Measurements from ENCODE around the gene SPATA6L.

Gene SPATA6L

DNA sequence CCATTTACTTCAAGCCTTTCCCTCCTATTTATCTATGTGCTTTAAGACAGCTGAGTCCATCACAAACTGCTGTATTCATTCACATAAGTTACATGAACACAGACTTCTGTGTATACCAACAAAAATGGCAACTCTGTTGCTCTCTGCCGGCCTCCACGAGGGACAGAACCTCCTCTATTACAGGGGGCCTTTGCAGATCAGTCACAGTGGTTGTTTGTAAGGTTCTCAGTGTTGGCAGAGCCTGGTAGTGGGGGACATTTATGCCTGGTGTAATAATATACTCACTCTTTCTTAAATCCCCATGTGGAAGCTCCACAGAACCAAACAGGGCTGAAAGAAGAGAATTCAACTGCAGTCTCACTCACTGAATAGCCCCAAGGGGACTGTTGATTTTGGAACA, 99.5 kb downstream of the SPATA6L start:
- no peak for DNase-seq (ENCODE audit: low read depth, low spot score)
- no peak overlapping the region for H3K27ac ChIP-seq

DNA sequence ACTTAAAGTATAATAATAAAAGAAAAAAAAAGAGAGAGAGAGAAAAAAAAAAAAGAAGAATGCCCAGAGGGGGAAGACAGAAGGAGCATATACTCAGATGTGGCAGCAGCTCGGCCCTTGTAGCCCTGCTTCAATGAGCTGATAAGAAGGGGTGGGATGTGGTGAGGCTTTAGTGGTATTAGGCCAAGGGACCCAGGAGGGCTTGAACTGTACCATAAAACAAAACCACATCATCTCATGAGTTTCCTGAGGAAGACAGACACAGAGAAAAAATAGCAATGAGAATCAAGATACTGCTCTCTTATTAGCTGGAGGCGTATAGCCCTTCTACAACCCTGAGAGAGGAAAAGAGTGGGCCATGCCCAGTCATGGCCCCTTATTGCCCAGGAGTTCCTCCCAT, 103.2 kb downstream of the SPATA6L start:
- H3K27ac ChIP-seq: no peak overlapping the region
- DNase-seq (ENCODE audit: low read depth, low spot score): no peak

DNA sequence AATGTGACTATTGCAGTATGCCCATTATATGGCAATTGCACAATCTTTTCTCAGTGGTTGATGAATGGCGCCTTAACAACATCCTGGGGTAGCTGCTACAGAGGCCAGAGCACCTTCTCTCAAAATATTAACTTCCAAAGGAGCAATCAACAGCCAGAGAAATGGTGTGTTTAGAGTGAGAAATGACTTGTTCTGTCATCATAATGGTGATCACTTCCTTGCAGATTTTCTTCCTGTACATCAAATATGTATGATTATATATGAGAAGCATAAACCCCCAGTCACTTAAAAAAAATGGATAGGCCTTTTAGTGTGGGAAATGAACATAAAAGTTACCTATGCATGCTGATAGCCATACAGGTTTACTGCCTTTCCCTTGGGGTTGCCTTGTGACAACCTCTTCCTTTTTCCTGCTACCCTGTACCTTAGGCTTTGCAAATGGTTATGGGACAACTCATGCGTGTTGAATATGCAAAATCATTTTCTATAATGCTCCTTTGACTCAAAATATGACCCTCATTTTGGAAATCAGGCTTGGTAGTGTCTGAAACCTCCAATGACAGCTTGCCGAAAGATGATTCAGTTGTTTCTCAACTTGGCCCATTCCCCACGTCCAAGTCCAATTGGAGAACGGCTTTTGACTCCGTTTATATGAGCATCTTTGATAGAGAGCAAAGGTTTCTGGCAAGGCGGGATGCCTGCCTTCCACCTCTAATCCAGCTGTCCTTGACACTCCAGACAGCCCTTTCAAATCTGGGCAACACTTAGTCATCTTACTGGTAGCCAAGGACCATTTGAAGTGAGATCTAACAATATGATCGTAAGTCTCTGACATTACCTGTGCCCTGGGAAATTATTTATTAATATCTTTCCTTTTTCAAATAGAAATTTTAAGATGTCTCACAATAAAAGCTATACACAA, 106.8 kb downstream of the SPATA6L start:
- no peak overlapping the region for H3K27ac ChIP-seq
- DNase-seq (ENCODE audit: low read depth, low spot score): no peak

DNA sequence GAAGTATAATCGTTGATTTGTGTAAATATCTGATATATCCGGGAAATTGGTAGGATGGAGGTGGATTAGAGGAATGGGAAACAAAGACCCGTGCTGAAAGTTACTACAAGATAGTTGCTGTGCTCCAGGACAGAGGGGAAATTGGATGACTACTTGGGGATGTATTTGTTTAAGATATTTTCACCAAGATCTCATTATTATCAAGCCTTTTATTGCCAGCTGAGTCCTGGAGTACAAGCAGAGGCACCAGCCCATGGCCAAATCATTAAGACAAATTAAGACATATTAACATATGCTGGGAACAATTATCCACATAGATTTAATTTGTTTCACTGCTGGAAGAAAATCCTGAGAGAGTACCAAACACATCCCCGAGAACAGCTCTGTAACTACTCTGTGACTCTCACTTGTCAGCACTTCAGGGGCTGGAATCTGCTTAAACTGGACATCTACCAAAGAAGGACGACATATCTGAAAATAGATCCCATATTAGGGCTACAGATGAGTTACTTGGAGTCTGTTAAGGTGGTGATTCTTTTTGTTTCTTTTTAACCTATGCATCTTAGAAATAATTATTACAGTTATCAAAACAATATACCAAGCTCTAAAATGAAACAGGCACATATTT, 107.8 kb downstream of the SPATA6L start:
- no peak for DNase-seq (ENCODE audit: low read depth, low spot score)
- H3K27ac ChIP-seq: no peak overlapping the region

DNA sequence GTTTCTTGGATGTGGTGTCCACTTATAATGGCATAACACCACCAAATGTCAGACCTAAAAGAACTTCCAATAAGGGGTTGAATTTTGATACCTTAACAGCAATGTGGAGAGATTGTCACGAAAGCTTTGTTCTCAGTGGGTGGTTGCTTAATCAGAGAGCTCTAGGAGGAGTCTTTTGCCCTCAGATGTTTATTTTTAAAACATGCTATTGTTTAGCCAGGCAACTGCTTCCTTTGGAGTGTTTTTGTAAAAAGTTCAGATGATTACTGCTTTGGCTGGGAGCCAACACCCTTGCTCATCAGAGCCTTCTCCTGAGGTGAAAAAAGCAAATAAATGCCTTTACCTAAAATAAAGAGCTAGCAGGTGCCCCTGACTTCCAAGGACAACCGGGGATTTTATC, 111.0 kb downstream of the SPATA6L start:
- DNase-seq (ENCODE audit: low read depth, low spot score): no peak
- H3K27ac ChIP-seq: no peak overlapping the region

DNA sequence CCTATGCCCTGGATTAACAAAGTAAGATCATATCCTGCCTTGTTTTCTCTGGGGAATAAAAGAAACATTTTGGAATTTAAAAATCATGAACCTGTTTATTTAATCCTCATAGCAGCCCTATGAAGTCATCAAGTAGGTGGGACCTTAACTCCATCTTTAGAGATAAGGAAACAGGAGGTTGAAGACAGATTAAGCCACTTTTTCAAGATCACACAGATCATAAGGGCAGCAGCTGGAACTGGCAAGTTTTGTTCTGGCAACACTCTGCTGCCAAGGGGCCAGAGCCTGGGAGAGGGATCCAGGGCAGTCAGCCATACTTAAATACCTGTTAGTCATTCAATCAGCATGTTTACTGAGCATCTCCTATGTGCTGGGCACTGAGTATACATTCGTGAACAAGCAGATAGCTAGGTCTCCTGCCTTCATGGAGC, 112.3 kb downstream of the SPATA6L start:
- H3K27ac ChIP-seq: no peak overlapping the region
- no peak for DNase-seq (ENCODE audit: low read depth, low spot score)

DNA sequence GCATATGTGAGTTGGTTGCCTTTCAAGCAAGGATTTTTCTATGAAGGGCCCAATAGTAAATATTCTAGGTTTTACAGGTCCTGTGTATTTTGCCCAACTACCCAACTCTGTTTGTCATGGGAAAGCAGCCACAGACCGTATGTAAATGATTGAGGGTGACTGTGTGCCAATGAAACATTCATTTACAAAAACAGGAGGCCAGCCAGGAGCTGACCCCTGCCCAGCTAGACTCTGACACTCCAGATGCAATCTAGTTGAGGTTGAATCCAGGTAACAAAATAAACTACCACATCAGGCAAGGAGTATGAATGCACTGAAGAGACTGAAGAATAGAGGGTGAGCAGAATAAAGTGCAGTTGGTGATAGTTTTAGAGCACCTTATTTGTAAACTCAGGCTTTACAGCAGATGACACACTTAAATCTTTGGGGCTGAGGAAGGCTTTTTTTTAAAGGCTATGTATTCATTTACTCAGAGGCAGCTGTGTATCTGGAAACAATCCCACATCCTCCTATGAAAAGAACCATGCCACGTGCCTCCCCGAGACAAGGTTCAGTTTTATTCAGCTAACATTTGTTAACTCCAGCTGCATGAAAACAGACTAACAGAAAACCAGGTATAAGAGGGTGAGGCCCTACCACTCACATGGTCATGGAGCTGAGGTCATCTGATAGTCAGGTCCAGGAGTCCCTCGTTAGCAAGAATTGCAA, 115.3 kb downstream of the SPATA6L start:
- DNase-seq (ENCODE audit: low read depth, low spot score): no peak

DNA sequence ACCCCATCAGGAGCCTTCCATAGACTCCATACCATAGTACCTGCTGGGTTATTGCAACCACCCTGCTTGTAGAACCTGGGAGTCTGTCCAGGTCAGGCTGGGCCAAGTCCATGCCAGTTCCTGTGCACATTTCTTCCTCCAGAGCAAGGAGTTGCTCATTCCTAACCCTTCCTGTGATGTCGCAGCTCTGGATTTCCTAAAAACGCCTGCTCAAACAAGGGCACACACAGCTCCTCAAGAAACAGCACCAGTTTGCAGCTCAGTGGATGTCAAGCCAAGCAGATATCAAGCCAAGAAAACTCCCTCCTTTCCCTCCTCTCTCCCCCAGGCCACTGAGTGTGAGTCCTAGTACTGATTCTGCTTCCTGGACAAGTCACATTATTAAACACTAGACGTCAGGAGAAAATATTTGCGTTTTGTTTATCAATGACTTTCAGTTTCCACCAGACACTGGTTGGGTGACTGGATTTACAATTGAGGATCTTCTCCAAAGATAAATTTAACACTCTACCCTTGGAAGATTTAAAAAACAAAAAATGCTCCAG, 116.5 kb downstream of the SPATA6L start:
- no peak for DNase-seq (ENCODE audit: low read depth, low spot score)
- no peak overlapping the region for H3K27ac ChIP-seq

More for the DNA sequence above, 115.3 kb downstream of the SPATA6L start:
- no peak overlapping the region for H3K27ac ChIP-seq

DNA sequence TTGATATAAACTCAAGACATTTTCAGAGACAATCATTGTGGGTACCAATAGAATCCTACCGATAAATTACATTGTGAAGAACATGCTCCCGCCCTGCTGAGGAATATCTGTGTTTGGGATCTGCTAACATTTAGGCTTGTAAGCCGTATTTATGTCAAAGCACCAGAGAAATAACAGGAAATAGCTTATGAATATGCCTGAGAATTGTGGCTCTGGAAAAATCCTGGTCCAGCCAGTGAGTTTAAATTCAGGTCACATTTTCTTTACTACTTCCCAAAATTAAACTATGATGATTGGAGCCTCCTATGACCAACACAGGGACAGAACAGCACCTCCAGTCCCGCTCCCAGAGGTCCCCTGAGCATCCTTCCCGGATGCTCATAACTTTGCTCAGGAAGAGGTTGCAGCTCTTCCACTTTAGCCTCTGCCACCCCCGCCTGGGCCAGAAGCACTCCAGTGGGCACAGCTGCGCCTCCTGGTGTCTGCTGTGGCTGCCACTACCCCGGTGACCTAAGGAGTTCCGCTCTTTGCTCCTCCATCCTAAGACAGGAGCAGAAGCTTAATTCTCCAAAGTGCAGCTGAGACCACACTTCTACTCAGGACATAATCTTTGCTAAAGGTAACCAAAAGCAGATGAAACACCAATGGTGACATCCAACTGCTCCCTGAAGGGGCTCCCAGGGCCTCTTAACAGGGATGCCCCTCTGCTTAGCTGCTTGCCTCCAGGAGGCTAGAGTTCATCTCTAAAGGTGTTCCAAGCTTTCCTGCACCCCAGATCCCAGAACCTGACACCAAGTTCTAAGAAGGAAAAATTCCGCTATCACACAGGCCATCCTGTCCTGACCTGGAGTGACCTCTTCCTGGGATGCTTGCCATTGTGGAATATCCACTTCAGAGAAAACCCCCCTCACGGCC, 117.2 kb downstream of the SPATA6L start:
- DNase-seq (ENCODE audit: low read depth, low spot score): no peak
- H3K27ac ChIP-seq: no peak overlapping the region
